GM12873 (cell line): ENCODE results near the gene ALPK1.

Experiments used
- TF ChIP-seq, protein P1 (sequence below): IDR thresholded peaks from 2 replicates; pipeline ENCODE4 v1.5.1; 2012; ENCODE audit warnings: low read depth, mild to moderate bottlenecking, moderate library complexity, low read length, control low read depth; ENCODE audit not compliant: insufficient read depth; ENCODE audit errors: missing control alignments

The ALPK1 gene

DNA sequence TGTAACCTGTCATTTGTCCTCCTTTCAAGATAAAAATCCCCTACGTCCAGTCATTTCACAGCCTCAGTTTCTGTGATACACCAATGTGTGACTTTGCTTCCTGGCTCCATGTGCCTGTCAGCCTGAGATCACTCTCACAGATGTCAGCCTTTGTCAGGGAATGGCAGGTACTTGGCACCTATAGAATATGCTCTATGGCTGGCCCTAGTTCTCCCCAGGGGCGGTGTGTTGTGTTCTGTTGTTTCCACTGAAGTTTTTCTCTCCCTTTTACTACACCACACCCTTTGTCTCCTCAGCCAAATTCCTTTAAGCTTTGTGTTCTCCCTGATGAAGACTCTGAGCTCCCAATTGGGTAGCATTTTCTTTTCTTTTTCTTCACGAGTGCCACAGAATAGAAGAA is 81.7 kb downstream of the ALPK1 start:
- TF ChIP-seq, protein P1, sequence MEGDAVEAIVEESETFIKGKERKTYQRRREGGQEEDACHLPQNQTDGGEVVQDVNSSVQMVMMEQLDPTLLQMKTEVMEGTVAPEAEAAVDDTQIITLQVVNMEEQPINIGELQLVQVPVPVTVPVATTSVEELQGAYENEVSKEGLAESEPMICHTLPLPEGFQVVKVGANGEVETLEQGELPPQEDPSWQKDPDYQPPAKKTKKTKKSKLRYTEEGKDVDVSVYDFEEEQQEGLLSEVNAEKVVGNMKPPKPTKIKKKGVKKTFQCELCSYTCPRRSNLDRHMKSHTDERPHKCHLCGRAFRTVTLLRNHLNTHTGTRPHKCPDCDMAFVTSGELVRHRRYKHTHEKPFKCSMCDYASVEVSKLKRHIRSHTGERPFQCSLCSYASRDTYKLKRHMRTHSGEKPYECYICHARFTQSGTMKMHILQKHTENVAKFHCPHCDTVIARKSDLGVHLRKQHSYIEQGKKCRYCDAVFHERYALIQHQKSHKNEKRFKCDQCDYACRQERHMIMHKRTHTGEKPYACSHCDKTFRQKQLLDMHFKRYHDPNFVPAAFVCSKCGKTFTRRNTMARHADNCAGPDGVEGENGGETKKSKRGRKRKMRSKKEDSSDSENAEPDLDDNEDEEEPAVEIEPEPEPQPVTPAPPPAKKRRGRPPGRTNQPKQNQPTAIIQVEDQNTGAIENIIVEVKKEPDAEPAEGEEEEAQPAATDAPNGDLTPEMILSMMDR = no peak

DNA sequence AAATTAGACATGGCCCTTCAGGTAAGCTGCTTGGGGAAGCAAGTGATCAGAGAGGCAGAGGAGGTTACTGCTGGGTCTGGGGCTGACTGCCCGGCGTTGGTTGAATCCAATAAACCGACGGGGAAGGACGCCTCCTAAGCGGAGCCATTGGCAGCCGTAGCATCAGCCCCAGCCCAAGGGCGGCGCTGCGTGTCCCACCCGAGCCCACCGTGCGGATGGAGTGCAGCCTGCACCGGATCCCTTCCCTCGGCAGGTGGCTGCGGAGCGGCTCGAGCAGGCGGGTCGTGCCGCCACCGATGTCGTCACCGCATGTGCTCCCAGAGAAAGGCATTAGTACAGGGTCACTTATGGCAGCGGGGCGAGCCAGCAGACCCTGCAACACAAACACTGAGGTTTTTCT is 82.1 kb downstream of the ALPK1 start:
- TF ChIP-seq, protein P1 = no peak

DNA sequence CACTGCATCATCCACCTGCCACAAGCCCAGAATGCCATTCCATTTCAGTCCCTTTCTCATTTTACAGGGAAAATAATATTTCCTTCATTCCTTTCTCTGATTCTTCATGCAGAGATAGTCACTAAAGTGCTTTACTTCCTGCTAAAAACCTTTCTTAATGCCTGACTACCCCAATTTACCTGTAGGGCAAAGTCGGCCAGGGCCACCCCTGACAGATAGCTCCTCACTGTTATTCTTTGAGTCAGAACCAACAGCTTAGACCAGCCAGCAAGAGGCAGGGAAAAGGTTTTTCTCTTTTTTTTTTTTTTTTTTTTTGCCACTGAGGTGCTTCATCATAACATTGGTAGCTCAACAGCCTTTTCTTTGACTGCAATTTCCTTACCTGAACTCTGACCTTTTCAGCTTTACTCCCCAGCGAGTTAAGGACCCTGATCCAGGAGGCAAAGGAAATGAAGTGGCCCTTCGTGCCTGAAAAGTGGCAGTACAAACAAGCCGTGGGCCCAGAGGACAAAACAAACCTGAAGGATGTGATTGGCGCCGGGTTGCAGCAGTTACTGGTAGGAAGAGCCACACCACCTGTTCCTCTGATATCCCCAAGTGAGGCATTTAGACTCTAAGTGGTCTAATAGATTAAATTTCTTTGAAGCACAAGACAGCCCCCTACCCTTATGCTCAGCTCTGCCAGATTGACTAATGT is 85.0 kb downstream of the ALPK1 start:
- TF ChIP-seq, protein P1 = no peak

DNA sequence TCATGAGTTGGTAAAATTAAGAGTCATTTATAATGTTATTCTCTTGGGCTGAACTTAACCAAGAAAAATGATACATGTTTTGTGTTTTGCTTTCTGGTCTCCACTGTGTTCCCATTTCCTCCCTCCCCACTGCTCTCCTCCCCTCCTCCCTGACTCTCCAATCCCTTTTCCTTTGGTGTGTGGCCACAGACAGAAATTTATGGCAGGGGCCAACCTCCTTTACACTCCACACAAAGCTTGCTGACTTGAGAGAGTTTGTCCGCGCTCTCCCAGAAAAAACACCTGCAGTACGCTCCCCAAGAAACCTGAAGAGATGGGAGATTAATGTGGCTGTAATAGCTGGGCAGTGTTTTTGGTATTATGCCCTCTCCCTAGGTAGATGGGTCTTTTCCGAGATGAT is 88.9 kb downstream of the ALPK1 start:
- TF ChIP-seq, protein P1 = no peak

DNA sequence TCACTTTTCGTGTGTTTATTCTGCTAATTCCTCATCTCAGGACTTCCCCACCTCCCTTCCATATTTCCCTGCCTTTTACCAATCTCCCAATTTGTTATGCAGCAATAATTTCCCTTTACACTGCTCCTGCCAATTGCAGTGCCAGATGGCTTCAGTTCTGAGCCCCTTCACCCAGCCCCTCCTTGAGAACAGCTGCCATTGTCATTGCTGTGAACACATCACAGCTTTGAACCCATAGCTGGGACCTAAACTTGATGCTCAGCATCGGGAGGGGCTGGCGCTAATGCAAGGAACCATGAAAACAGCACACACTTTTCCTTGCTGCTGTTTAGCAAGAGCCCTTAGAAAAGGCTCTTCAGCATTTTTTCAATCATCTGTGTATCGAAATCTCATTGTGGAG is 104.9 kb downstream of the ALPK1 start:
- TF ChIP-seq, protein P1 = no peak

DNA sequence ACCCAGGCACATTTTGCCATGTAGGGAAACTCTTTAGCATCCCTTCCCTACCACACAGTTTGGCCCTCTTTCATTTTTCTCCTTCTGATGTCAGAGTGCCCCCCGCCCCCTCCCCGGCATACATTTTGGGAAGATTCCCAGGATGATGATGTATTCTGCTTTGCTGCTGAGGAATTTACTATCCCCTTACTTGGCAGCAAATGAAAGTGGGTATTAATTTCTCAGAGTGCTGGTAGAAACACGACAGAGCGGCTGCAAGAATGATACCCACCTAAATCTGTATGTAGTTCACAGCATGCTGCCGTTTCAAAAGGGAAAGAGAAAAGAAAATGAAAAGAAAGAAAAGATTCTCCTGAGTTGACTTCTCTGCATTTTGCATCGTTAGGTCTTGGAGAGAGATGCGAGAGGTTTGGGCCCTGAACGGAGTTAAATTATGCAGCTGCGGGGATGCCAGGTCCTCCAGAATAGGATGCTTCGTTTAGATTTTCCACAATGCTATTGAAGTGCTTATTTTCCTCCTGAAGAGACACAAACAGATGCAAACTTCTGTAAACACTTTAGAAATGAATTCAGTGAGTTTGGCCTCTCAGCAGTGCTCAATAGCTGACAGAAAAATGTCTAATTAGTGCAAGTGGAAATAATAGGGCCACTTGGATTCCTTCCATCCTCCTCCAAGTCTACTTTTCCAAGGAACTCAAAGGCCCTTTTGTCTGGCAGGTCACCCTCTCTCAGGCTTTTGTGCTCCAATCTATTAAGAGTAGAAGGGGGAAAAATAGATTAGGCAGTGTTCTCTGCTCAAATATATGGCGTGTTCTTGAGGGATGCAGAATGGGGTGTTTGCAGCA is 106.2 kb downstream of the ALPK1 start:
- TF ChIP-seq, protein P1 = no peak

DNA sequence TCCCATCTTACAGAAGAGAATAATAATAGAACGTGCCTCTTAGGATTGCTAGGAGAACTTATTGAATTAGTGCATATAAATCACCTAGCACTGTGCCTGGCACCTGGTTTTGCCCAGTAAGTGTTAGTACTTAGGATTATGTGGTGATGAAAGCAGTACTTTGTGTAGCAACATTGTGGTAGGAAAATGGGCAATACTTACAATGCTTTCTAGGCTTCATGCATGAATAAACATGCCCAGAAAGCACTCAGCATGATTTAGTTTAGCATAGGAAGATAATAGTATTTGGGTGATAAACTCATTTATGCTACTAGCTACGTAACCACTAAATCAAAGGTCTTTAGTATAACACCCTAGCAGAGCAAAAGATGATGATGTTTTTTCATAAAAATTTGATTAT is 113.2 kb downstream of the ALPK1 start:
- TF ChIP-seq, protein P1 = no peak
